Measurements from ENCODE around the gene HKDC1. TPM values are rescaled to one million over a fixed set of nuclear protein-coding genes. Genes with fewer than 3 reads are reported as not detected.

Gene HKDC1
- total RNA-seq, 2 experiments from 2014 or later: not detected

GRCh38 chr10:69230128-69230527, 10.0 kb downstream of the HKDC1 start:
- no peak overlapping the region for H3K4me3 ChIP-seq (ENCODE audit: low read depth, low read length, poor library complexity, severe bottlenecking)
- TF ChIP-seq CTCF (conservative IDR thresholded peaks at IDR 0.05; ENCODE audit: low read length) (no peak), EZH2phosphoT487 (IDR thresholded peaks at IDR 0.05; ENCODE audit: borderline replicate concordance, low read depth, low read length) (no peak)
- CTCF ChIA-PET (ENCODE audit: unreplicated experiment): no interaction called here
- no peaks in the 10 kb centered on the region for H3K36me3 ChIP-seq (ENCODE audit: insufficient read depth, low read length)
- H3K27ac ChIP-seq (ENCODE audit: low read depth, low read length, poor library complexity, severe bottlenecking): no peak overlapping the region
- peaks cover 21% of the 10 kb centered on the region for H3K4me1 ChIP-seq (ENCODE audit: insufficient read depth, low read length, poor library complexity, severe bottlenecking)
- H3K9me2 ChIP-seq (ENCODE audit: insufficient read depth, low read length): no peaks in the 10 kb centered on the region
- no peaks in the 10 kb centered on the region for H3K9me3 ChIP-seq (ENCODE audit: low read length)
- intact Hi-C loops (cut with micrococcal nuclease; ENCODE audit: unreplicated experiment): no loop called here
- no peak for DNase-seq (ENCODE audit: low spot score)
- H3K79me2 ChIP-seq (ENCODE audit: insufficient read depth, low read depth, low read length): no peaks in the 10 kb centered on the region
- no peak overlapping the region for H3K4me2 ChIP-seq (ENCODE audit: low read length)
- H4K20me1 ChIP-seq (ENCODE audit: insufficient read depth, low read length): no peaks in the 10 kb centered on the region
- H2AFZ ChIP-seq (ENCODE audit: low read length): no peak overlapping the region; the same call in 1 of the 2 replicates
- POLR2A ChIA-PET: no interaction called here
- BruUV-seq (replicated peaks): no TSS peak

GRCh38 chr10:69232252-69232651, 12.1 kb downstream of the HKDC1 start:
- Histone ChIP-seq H4K20me1 (ENCODE audit: insufficient read depth, low read length) (no peaks in the 10 kb centered on the region), H3K9me2 (ENCODE audit: insufficient read depth, low read length) (no peaks in the 10 kb centered on the region), H3K36me3 (ENCODE audit: insufficient read depth, low read length) (no peaks in the 10 kb centered on the region), H3K9me3 (ENCODE audit: low read length) (no peaks in the 10 kb centered on the region), H3K4me1 (ENCODE audit: insufficient read depth, low read length, poor library complexity, severe bottlenecking) (peaks cover 12% of the 10 kb centered on the region), H3K4me3 (ENCODE audit: low read depth, low read length, poor library complexity, severe bottlenecking) (no peak overlapping the region), H3K79me2 (ENCODE audit: insufficient read depth, low read depth, low read length) (no peaks in the 10 kb centered on the region), H2AFZ (ENCODE audit: low read length) (no peak overlapping the region), H3K4me2 (ENCODE audit: low read length) (no peak overlapping the region), H3K27ac (ENCODE audit: low read depth, low read length, poor library complexity, severe bottlenecking) (no peak overlapping the region)
- DNase-seq (ENCODE audit: low spot score): no peak
- intact Hi-C loops (cut with micrococcal nuclease; ENCODE audit: unreplicated experiment): no loop called here
- POLR2A ChIA-PET: no interaction called here
- no peak for TF ChIP-seq EZH2phosphoT487 (IDR thresholded peaks at IDR 0.05; ENCODE audit: borderline replicate concordance, low read depth, low read length)
- TF ChIP-seq CTCF (conservative IDR thresholded peaks at IDR 0.05; ENCODE audit: low read length): no peak
- CTCF ChIA-PET (ENCODE audit: unreplicated experiment): no interaction called here
- no TSS peak for BruUV-seq (replicated peaks)

- peaks cover 12% of the 10 kb centered on the region for H3K4me1 ChIP-seq (ENCODE audit: insufficient read depth, low read length, poor library complexity, severe bottlenecking)
- no peak overlapping the region for H3K4me2 ChIP-seq (ENCODE audit: low read length)
- ChIA-PET POLR2A (no interaction called here), CTCF (ENCODE audit: unreplicated experiment) (no interaction called here)
- H4K20me1 ChIP-seq (ENCODE audit: insufficient read depth, low read length): no peaks in the 10 kb centered on the region
- no peak for DNase-seq (ENCODE audit: low spot score)
- no TSS peak for BruUV-seq (replicated peaks)
- no peak overlapping the region for H3K27ac ChIP-seq (ENCODE audit: low read depth, low read length, poor library complexity, severe bottlenecking)
- intact Hi-C loops (cut with micrococcal nuclease; ENCODE audit: unreplicated experiment): no loop called here
- TF ChIP-seq EZH2phosphoT487 (IDR thresholded peaks at IDR 0.05; ENCODE audit: borderline replicate concordance, low read depth, low read length): no peak
- TF ChIP-seq CTCF (conservative IDR thresholded peaks at IDR 0.05; ENCODE audit: low read length): no peak
- H3K4me3 ChIP-seq (ENCODE audit: low read depth, low read length, poor library complexity, severe bottlenecking): no peak overlapping the region
- no peaks in the 10 kb centered on the region for H3K36me3 ChIP-seq (ENCODE audit: insufficient read depth, low read length)
- H3K79me2 ChIP-seq (ENCODE audit: insufficient read depth, low read depth, low read length): no peaks in the 10 kb centered on the region
- H2AFZ ChIP-seq (ENCODE audit: low read length): no peak overlapping the region
- no peaks in the 10 kb centered on the region for H3K9me3 ChIP-seq (ENCODE audit: low read length)
- no peaks in the 10 kb centered on the region for H3K9me2 ChIP-seq (ENCODE audit: insufficient read depth, low read length)
These were observed 12.8 kb downstream of the HKDC1 start for GRCh38 chr10:69232736-69233480.
